Measurements from ENCODE around the gene DCHS1. TPM values are rescaled to one million over a fixed set of nuclear protein-coding genes. Genes with fewer than 3 reads are reported as not detected.

Gene DCHS1
- total and polyA plus RNA-seq, 8 donors, result 0.76 to 22.8 (median 13.2) TPM

DNA sequence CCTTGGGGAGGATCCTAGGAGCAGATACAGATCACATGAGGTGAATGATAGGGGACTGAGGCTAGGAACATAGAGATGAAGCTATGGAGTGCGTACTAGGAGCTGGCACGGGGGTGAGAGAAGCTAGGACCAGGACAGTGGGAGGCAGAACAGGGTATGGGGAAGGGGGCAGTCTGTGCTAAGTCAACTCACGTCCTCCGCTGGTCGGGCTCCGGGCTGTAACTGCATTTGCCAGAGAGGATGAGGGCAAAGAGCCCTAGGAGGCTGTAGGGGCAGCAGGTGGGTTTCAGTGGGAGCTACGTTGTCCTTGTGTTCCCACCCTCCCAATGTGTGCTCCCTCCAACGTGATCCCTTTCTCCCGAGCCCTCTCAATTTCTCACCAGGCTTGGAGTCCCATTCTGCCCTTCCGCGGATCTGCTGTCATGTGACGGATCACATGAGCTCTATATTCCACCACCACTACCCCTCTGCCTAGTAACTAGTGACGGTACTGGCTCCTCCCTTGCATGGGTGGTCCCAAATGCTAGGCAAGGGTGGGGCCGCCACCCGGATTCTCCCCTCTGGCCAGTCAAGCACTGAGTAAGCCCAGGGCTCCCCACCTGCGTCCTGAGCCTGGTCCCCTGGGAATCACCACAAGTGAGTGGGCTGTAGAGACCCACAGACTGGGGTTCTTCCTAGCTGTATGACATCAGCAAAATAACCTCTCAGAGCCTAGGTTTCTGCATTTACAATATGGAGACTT is 36.4 kb downstream of the DCHS1 start, which contains the start of gene TPP1:
TSS of gene TPP1 (minus strand) at position 419 of the 742 bp plus-strand sequence. CDS start at position 397, 22 bp downstream.
- Histone ChIP-seq H3K27ac (peak within 1 kb of the TSS; percentile 60 to 95 (median 86)), H3K4me3 (peak within 1 kb of the TSS; percentile 70 to 83 (median 74)), H3K36me3 (peaks cover 22 to 50% (median 44%) of the 10 kb centered on the region in 4 donors), H3K27me3 (no peaks in the 10 kb centered on the region), H3K4me1 (peaks cover 15 to 29% (median 21%) of the 10 kb centered on the region in 4 donors), H3K9me3 (no peaks in the 10 kb centered on the region)
- intact Hi-C loops (cut with DNase I; ENCODE audit: low total_unique reads), result no loop called here
- DNase-seq, result peak; percentile 94 to 98
- WGBS, 5 donors, result 0 to 2% (median 0%) methylated on average over 15 to 16 of the region's 16 CpGs
- TF ChIP-seq POLR2A (IDR thresholded peaks at IDR 0.05), result peak in 1 of 4 donors; percentile 20
- peak; percentile 93 to 98 (median 96) for TF ChIP-seq POLR2AphosphoS5 (IDR thresholded peaks at IDR 0.05)
- TF ChIP-seq, protein P1, sequence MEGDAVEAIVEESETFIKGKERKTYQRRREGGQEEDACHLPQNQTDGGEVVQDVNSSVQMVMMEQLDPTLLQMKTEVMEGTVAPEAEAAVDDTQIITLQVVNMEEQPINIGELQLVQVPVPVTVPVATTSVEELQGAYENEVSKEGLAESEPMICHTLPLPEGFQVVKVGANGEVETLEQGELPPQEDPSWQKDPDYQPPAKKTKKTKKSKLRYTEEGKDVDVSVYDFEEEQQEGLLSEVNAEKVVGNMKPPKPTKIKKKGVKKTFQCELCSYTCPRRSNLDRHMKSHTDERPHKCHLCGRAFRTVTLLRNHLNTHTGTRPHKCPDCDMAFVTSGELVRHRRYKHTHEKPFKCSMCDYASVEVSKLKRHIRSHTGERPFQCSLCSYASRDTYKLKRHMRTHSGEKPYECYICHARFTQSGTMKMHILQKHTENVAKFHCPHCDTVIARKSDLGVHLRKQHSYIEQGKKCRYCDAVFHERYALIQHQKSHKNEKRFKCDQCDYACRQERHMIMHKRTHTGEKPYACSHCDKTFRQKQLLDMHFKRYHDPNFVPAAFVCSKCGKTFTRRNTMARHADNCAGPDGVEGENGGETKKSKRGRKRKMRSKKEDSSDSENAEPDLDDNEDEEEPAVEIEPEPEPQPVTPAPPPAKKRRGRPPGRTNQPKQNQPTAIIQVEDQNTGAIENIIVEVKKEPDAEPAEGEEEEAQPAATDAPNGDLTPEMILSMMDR (IDR thresholded peaks at IDR 0.05), result no peak

DNA sequence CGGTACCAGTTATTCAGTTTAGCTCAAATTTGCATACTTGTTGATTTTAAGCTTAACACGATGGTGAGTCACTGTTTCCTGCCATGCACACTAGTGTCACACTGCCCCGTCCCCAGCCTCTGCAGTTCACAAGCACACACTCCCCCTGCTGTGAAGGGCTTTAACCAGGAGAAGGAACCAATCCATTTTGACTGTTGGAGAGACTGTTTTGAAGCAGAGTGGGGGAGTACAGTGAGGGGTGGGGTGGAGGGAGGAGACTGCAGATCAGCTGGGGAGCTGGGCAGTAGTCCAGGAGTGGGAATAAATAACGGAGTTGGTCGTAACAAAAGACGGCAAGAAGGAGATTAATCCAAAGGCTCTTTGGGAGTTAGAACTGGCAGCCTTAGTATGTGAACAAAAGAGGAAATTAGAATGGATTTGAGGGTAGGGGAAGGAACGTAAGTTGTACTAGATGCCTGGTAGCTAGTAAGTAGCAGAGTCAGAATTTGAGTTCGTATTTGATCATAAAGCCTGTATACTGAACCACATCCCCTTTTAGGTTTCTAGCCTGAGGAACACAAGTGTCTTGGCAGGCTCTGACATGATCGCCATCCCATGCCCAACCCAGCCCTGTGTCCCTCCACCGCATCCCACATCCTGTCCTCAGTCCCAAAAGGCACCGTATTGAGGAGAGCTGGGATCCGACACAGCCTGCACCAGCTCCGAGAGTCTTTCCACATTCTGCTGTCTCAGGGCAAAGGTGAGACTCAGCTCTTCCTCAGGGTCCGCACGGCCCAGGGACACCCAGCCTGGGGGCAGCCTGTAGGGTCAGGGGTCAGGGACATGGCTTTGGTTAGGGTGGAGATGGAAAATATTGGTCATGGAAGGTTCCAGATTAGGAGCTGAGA is 37.2 kb downstream of the DCHS1 start:
- TF ChIP-seq EP300 (IDR thresholded peaks at IDR 0.05) (no peak), POLR2AphosphoS5 (IDR thresholded peaks at IDR 0.05) (peak in 2 of 3 donors; percentile 72 to 73)
- peak overlapping the region; percentile 60 to 95 (median 86) for H3K27ac ChIP-seq
- peak overlapping the region; percentile 70 to 83 (median 74) for H3K4me3 ChIP-seq
- WGBS, 5 donors, result 8 to 11% (median 9%) methylated on average over 14 to 15 of the region's 15 CpGs
- H3K9me3 ChIP-seq, result no peaks in the 10 kb centered on the region
- peak; percentile 49 to 85 for DNase-seq
- intact Hi-C loops (cut with DNase I; ENCODE audit: low total_unique reads), result no loop called here
- H3K4me1 ChIP-seq, result peaks cover 15 to 36% (median 24%) of the 10 kb centered on the region in 4 donors
- no peaks in the 10 kb centered on the region for H3K27me3 ChIP-seq
- H3K36me3 ChIP-seq, result peaks cover 22 to 44% (median 37%) of the 10 kb centered on the region in 4 donors

DNA sequence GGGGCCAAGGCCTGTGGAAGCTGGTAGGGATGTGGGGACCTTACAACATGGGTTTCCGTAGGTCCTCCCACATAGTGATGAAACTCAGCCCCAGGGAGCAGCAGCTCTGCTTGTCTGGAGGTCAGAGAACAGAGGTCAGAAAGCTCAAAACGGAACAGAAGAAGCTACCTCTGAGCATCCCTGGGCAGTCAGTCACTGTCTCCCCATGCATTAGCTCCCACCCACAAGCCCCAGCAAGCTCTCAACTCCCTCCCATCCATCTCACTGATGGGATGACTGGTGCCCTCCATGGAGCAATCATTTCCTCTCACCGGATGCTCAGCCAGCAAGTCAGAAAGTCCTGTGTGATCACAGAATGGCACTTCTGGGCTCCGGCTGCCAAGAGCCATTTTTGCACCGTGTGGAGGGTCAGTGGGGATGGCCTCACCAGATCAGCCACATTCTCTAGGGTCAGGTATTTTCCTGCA is 38.3 kb downstream of the DCHS1 start:
- DNase-seq, result no peak
- Histone ChIP-seq H3K4me1 (peaks cover 21 to 43% (median 31%) of the 10 kb centered on the region in 4 donors), H3K36me3 (peaks cover 22 to 35% (median 30%) of the 10 kb centered on the region in 4 donors), H3K9me3 (no peaks in the 10 kb centered on the region), H3K27ac (peak overlapping the region in 4 of 5 donors; percentile 77 to 95 (median 90)), H3K27me3 (no peaks in the 10 kb centered on the region), H3K4me3 (peak overlapping the region in 2 of 4 donors; percentile 72 to 83)
- intact Hi-C loops (cut with DNase I; ENCODE audit: low total_unique reads), result no loop called here
- 66 to 94% (median 89%) methylated on average over 4 to 5 of the region's 5 CpGs for WGBS, 5 donors
- TF ChIP-seq EP300 (IDR thresholded peaks at IDR 0.05), result no peak
- TF ChIP-seq, protein P1 (IDR thresholded peaks at IDR 0.05), result no peak
- no peak for TF ChIP-seq POLR2A (IDR thresholded peaks at IDR 0.05)
- no peak for TF ChIP-seq POLR2AphosphoS5 (IDR thresholded peaks at IDR 0.05)

DNA sequence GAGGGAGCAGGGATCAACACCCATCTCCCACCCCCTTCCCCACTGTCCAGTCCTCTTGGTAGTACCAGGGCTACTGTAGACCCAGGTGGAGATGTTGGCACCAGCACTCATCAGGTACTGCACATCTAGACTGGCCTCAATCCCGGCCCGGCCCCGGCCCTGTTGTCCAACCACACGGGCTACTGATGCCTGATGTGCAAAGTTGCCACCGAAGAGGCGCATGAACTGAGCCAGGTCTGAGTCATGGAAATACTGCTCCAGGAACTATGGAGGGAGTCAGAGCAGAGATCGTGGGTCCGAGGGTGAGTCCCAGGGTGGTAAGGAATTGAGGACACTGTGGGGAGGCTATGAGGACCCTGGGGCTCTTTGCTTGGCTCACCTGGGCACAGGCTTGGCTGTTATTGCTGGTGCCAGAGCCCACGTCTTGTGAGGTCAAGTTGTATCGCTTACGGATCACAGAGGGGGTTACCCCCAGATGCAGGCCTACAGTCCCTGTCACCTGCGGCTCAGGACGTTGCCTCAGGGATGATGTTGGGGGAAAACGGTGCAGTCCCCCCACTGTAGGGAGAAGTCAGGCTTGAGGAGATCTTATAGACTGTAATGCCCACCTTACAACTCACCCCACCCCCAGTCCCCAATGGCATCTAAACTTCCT is 38.9 kb downstream of the DCHS1 start:
- DNase-seq, result no peak
- H3K27ac ChIP-seq, result peak overlapping the region in 2 of 5 donors; percentile 93 to 95
- intact Hi-C loops (cut with DNase I; ENCODE audit: low total_unique reads), result no loop called here
- H3K9me3 ChIP-seq, result no peaks in the 10 kb centered on the region
- H3K4me1 ChIP-seq, result peaks cover 21 to 43% (median 31%) of the 10 kb centered on the region in 4 donors
- H3K27me3 ChIP-seq, result no peaks in the 10 kb centered on the region
- WGBS, 5 donors, result 90 to 96% (median 96%) methylated on average over 5 to 14 of the region's 14 CpGs
- no peak overlapping the region for H3K4me3 ChIP-seq
- peaks cover 22 to 35% (median 30%) of the 10 kb centered on the region in 4 donors for H3K36me3 ChIP-seq
- no peak for TF ChIP-seq EP300 (IDR thresholded peaks at IDR 0.05)
- TF ChIP-seq, protein P1 (IDR thresholded peaks at IDR 0.05), result no peak
- no peak for TF ChIP-seq POLR2A (IDR thresholded peaks at IDR 0.05)
- no peak for TF ChIP-seq POLR2AphosphoS5 (IDR thresholded peaks at IDR 0.05)
